ENCODE measurements around the gene PIK3R3. TPM values are rescaled to one million over a fixed set of nuclear protein-coding genes. Genes with fewer than 3 reads are reported as not detected.
"Not testable (repeated sequence)": the region's sequence is repeated elsewhere in the genome, so short reads cannot be mapped to it uniquely, and the experiment has no call there.

PIK3R3 gene
- total and polyA plus RNA-seq, 5 donors = 20.0 to 49.8 (median 30.9) TPM

- DNase-seq (no peak), ATAC-seq (no peak)
- Histone ChIP-seq H3K9me3 (ENCODE audit: control insufficient read depth, low read length) (no peaks in the 10 kb centered on the region), H3K27ac (ENCODE audit: low read length) (no peak overlapping the region), H3K27me3 (ENCODE audit: control insufficient read depth, insufficient read depth) (no peaks in the 10 kb centered on the region), H3K4me3 (ENCODE audit: low read length) (no peak overlapping the region), H3K4me1 (ENCODE audit: control insufficient read depth, insufficient read depth, low read length) (peaks cover 7% of the 10 kb centered on the region)
- WGBS = 87% methylated on average over 1 of the region's 1 CpG
- intact Hi-C loops (cut with DNase I) = no loop called here
Measured at GRCh38 chr1:46110521-46110920, 21.9 kb downstream of the PIK3R3 start.

GRCh38 chr1:46102769-46103476, 29.5 kb downstream of the PIK3R3 start:
- no peak overlapping the region for H3K4me3 ChIP-seq (ENCODE audit: low read length)
- H3K4me1 ChIP-seq (ENCODE audit: control insufficient read depth, insufficient read depth, low read length) = no peaks in the 10 kb centered on the region
- no peak overlapping the region for H3K27ac ChIP-seq (ENCODE audit: low read length)
- intact Hi-C loops (cut with DNase I) = no loop called here
- no peaks in the 10 kb centered on the region for H3K27me3 ChIP-seq (ENCODE audit: control insufficient read depth, insufficient read depth)
- DNase-seq (no peak), ATAC-seq (no peak)
- WGBS = 94% methylated on average over 6 of the region's 6 CpGs
- no peaks in the 10 kb centered on the region for H3K9me3 ChIP-seq (ENCODE audit: control insufficient read depth, low read length)

GRCh38 chr1:46099215-46099614, 33.2 kb downstream of the PIK3R3 start:
- H3K4me3 ChIP-seq (ENCODE audit: low read length) = no peak overlapping the region
- ATAC-seq = no peak
- H3K27ac ChIP-seq (ENCODE audit: low read length) = no peak overlapping the region
- no peak for DNase-seq
- H3K9me3 ChIP-seq (ENCODE audit: control insufficient read depth, low read length) = no peaks in the 10 kb centered on the region
- intact Hi-C loops (cut with DNase I) = no loop called here
- no peaks in the 10 kb centered on the region for H3K27me3 ChIP-seq (ENCODE audit: control insufficient read depth, insufficient read depth)
- peaks cover 2% of the 10 kb centered on the region for H3K4me1 ChIP-seq (ENCODE audit: control insufficient read depth, insufficient read depth, low read length)
- WGBS = 96% methylated on average over 1 of the region's 1 CpG

GRCh38 chr1:46098027-46098712, 34.3 kb downstream of the PIK3R3 start:
- Histone ChIP-seq H3K27me3 (ENCODE audit: control insufficient read depth, insufficient read depth) (no peaks in the 10 kb centered on the region), H3K27ac (ENCODE audit: low read length) (no peak overlapping the region), H3K9me3 (ENCODE audit: control insufficient read depth, low read length) (no peaks in the 10 kb centered on the region), H3K4me3 (ENCODE audit: low read length) (no peak overlapping the region), H3K4me1 (ENCODE audit: control insufficient read depth, insufficient read depth, low read length) (peaks cover 2% of the 10 kb centered on the region)
- DNase-seq = no peak
- 91% methylated on average over 3 of the region's 3 CpGs for WGBS
- no peak for ATAC-seq
- intact Hi-C loops (cut with DNase I) = no loop called here

- Histone ChIP-seq H3K27ac (ENCODE audit: low read length) (no peak overlapping the region), H3K27me3 (ENCODE audit: control insufficient read depth, insufficient read depth) (no peaks in the 10 kb centered on the region), H3K9me3 (ENCODE audit: control insufficient read depth, low read length) (no peaks in the 10 kb centered on the region), H3K4me3 (ENCODE audit: low read length) (no peak overlapping the region), H3K4me1 (ENCODE audit: control insufficient read depth, insufficient read depth, low read length) (peaks cover 2% of the 10 kb centered on the region)
- ATAC-seq (no peak), DNase-seq (no peak)
- intact Hi-C loops (cut with DNase I) = no loop called here
- WGBS = 95% methylated on average over 1 of the region's 1 CpG
Measured at GRCh38 chr1:46097149-46097472, 35.3 kb downstream of the PIK3R3 start.

- ATAC-seq (no peak), DNase-seq (no peak)
- no peak overlapping the region for H3K27ac ChIP-seq (ENCODE audit: low read length)
- no peaks in the 10 kb centered on the region for H3K27me3 ChIP-seq (ENCODE audit: control insufficient read depth, insufficient read depth)
- no peak overlapping the region for H3K4me3 ChIP-seq (ENCODE audit: low read length)
- intact Hi-C loops (cut with DNase I) = no loop called here
- H3K4me1 ChIP-seq (ENCODE audit: control insufficient read depth, insufficient read depth, low read length) = peaks cover 2% of the 10 kb centered on the region
- WGBS = 77% methylated on average over 10 of the region's 10 CpGs
- H3K9me3 ChIP-seq (ENCODE audit: control insufficient read depth, low read length) = no peaks in the 10 kb centered on the region
Measured at GRCh38 chr1:46096269-46097148, 35.9 kb downstream of the PIK3R3 start.

DNA sequence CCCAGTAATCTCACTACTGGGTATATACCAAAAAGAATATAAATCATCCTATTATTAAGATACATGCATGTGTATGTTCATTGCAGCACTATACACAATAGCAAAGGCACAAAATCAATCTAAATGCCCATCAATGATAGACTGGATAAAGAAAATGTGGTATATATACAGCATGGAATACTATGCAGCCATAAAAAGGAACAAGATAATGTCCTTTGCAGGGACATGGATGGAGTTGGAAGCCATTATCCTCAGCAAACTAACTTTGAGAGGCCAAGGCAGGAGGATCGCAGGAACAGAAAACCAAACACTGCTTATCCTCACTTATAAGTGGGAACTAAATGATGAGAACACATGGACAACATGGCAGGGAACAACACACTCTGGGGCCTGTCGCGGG, 37.3 kb downstream of the PIK3R3 start:
- H3K9me3 ChIP-seq (ENCODE audit: control insufficient read depth, low read length); intact Hi-C loops (cut with DNase I); ATAC-seq; H3K4me1 ChIP-seq (ENCODE audit: control insufficient read depth, insufficient read depth, low read length); H3K27ac ChIP-seq (ENCODE audit: low read length); H3K4me3 ChIP-seq (ENCODE audit: low read length); H3K27me3 ChIP-seq (ENCODE audit: control insufficient read depth, insufficient read depth); DNase-seq: not testable (repeated sequence)
- WGBS = 100% methylated on average over 3 of the region's 3 CpGs

DNA sequence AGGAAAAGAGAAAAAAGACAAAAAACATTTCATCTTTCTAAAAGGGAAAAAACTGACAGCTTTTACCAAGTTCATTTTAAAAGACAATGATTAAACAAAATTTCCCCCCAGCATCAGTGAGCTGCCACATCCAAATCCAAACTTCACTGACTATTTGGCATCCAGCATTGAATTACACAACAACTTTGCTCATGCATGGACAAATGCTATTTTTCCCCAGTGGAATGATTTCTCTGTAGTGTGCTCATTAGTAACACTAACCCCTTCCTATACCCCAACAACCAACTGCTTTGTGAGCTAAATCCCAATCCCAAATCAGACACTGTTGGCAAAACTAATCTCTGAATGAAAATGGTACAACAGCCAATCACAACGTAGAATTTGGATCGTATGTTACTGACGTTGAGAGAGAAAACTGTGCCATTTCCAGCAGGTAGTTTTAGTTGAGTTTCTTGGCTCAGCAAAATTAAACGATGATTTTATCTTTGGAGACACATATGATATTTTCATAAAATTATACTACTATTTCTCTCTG, 37.9 kb downstream of the PIK3R3 start:
- ATAC-seq (no peak), DNase-seq (no peak)
- 57% methylated on average over 4 of the region's 4 CpGs for WGBS
- intact Hi-C loops (cut with DNase I) = no loop called here
- peaks cover 2% of the 10 kb centered on the region for H3K4me1 ChIP-seq (ENCODE audit: control insufficient read depth, insufficient read depth, low read length)
- H3K27me3 ChIP-seq (ENCODE audit: control insufficient read depth, insufficient read depth) = no peaks in the 10 kb centered on the region
- no peak overlapping the region for H3K4me3 ChIP-seq (ENCODE audit: low read length)
- no peak overlapping the region for H3K27ac ChIP-seq (ENCODE audit: low read length)
- H3K9me3 ChIP-seq (ENCODE audit: control insufficient read depth, low read length) = no peaks in the 10 kb centered on the region

GRCh38 chr1:46093832-46094231, 38.6 kb downstream of the PIK3R3 start:
- H3K27ac ChIP-seq (ENCODE audit: low read length); H3K9me3 ChIP-seq (ENCODE audit: control insufficient read depth, low read length); H3K4me1 ChIP-seq (ENCODE audit: control insufficient read depth, insufficient read depth, low read length); H3K27me3 ChIP-seq (ENCODE audit: control insufficient read depth, insufficient read depth); DNase-seq; intact Hi-C loops (cut with DNase I); ATAC-seq; H3K4me3 ChIP-seq (ENCODE audit: low read length): not testable (repeated sequence)
- WGBS = 92% methylated on average over 4 of the region's 4 CpGs

DNA sequence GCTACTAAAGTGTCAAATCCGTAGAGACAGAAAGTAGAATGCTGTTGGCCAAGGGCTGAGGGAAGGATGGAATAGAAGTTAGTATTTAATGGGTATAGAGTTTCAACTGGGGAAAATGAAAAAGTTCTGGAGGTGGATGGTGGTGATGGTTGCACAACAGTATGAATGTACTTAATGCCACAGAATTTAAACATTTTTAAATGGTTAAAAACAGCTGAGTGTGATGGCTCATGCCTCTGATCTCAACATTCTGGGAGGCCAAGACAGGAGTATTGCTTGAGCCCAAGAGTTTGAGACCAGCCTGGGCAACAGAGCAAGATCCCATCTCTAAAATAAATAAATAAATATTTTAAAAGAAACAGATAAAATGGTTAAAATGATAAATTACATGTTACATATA, 44.5 kb downstream of the PIK3R3 start:
- Histone ChIP-seq H3K27ac (ENCODE audit: low read length) (no peak overlapping the region), H3K27me3 (ENCODE audit: control insufficient read depth, insufficient read depth) (no peaks in the 10 kb centered on the region), H3K4me3 (ENCODE audit: low read length) (no peak overlapping the region), H3K4me1 (ENCODE audit: control insufficient read depth, insufficient read depth, low read length) (peaks cover 2% of the 10 kb centered on the region), H3K9me3 (ENCODE audit: control insufficient read depth, low read length) (no peaks in the 10 kb centered on the region)
- intact Hi-C loops (cut with DNase I) = no loop called here
- DNase-seq (no peak), ATAC-seq (no peak)
- WGBS = 94% methylated on average over 1 of the region's 1 CpG

- no peak overlapping the region for H3K27ac ChIP-seq (ENCODE audit: low read length)
Measured at GRCh38 chr1:46086576-46086975, 45.9 kb downstream of the PIK3R3 start.

More at GRCh38 chr1:46086576-46086975, 45.9 kb downstream of the PIK3R3 start:
- H3K4me3 ChIP-seq (ENCODE audit: low read length) = no peak overlapping the region
- intact Hi-C loops (cut with DNase I) = no loop called here
- H3K27me3 ChIP-seq (ENCODE audit: control insufficient read depth, insufficient read depth) = no peaks in the 10 kb centered on the region
- DNase-seq = no peak
- 91% methylated on average over 5 of the region's 5 CpGs for WGBS
- peaks cover 2% of the 10 kb centered on the region for H3K4me1 ChIP-seq (ENCODE audit: control insufficient read depth, insufficient read depth, low read length)
- H3K9me3 ChIP-seq (ENCODE audit: control insufficient read depth, low read length) = no peaks in the 10 kb centered on the region
- ATAC-seq = peak in 1 of 2 donors; percentile 43

All from right cardiac atrium (tissue), 5 donors.